Activated CD4-positive, alpha-beta T cell treated with anti-CD3 and anti-CD28 coated beads, Interleukin-2, amount 50 U/mL, for 4 hours (primary cell): ENCODE results near the gene LCN1.
"Not testable (repeated sequence)": the region's sequence is repeated elsewhere in the genome, so short reads cannot be mapped to it uniquely, and the experiment has no call there.

Source experiments
- DNase-seq, 2 experiments: peaks; one replicate each; pipeline ENCODE4 v3.0.0-alpha.2; 2020

Gene LCN1

DNA sequence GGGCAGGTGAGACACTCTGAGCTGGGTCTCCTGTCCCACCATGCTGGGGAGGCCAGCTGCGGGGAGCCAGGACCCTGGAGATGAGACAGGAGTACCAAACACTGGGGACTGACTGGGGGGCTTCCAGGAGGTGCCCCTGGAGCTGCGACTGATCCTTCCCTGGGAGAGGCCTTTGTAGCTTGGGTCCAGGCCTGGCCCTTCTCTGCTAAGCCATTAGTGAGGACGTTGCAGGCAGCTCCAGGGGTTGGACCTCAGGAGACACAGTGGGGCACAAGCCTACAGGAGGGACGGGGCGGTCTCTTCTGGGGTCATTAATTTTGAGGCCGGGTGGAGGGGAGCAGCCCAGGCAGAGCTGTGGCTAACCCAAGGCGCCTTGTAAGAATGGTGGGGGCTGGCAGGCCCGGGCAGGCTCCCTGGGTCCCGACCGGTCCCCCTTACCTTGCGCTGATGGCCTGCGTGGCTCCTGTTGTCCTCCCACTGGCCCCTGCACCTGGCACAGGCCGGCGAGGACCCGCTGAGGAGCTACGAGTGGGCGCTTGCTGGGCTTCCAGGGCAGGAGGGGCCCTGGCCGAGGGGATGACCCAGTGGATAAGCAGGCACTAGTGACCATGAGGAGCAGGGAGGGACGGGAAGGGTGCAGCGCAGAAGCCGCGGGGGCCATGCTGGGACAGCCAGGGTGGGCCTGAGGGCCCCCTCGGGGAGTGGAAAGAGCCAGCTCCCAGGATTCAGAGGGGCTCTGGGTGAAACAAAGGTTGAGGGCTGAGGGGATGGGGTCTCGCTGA, 15.6 kb upstream of the LCN1 start:
- no peak for DNase-seq

- no peak for DNase-seq
These were observed 14.7 kb upstream of the LCN1 start for GRCh38 chr9:135506327-135507103.

DNA sequence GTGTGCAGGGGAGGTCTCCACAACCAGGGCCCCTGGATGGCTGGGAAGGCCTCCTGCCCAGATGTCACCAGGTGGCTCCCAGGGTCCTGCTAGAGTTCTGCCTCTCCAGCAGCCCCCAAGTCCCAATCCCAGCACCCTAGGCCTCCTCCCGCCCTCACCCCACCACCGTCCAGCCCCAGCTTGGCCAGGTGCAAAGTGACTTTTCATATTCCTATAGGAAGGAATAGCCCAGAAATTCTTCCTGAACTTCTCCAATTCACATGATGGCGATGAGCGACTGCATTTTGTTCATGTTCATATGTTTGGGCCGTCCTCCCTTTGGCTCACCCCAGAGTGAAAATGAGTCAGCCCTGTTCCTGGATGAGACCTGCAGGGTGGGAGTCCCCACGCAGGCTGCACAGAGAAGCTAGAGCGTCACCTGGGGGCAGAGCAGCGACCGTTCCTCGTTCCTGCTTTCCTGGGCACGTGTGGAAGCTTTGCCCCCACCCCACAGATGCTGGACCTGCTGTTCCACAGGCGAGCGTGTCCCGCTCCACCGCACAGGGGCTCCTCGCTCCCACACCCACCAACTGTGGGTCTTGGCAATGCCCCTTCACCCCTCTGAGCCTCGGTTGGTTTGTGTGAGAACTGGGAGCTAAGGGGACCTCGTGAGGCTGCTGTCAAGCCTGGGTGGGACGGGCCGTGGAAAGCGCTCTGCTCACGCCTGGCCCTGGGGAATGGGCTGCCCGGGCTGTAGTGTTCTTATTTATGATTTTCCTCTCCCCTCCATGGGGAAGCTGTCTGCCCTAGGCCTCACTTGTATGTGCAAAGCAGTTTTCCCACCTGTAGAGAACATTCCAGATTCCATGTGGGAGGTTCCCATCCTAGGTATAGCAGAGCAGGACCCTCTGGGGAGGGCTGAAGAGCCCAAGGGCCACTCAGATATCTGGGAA, 13.9 kb upstream of the LCN1 start:
- DNase-seq: no peak

DNA sequence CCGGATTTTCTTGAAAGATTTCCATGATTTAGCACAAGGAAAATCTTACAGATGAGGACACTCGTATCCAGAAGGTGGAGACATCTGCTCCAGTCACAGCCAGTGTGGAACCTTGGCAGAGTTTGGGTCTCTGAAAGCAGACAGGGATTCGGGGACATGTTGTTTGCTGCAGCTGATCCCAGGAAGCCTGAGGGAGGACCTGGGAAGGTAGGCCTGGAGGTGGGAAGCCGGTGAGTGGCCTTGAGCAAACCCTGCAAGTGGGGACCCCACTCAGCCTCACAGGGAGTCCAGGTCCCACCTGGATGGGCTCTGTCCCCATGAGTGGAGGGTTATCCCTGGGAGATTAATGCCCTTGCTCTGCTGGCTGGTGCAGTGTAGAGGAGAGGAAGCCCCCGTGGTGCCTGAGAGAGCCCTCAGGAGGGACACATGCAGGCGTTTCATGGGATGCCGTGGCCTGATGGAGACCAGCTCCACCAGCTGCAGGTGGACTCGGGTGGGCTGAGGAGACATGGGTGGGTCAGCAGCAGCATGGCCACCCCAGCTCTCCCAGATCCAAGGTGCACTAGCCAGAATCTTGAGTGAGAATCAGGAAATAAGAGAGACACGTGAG, 12.9 kb upstream of the LCN1 start:
- no peak for DNase-seq

GRCh38 chr9:135509458-135509857, 11.8 kb upstream of the LCN1 start:
- DNase-seq: no peak

GRCh38 chr9:135512241-135512603, 9.0 kb upstream of the LCN1 start:
- no peak for DNase-seq

DNA sequence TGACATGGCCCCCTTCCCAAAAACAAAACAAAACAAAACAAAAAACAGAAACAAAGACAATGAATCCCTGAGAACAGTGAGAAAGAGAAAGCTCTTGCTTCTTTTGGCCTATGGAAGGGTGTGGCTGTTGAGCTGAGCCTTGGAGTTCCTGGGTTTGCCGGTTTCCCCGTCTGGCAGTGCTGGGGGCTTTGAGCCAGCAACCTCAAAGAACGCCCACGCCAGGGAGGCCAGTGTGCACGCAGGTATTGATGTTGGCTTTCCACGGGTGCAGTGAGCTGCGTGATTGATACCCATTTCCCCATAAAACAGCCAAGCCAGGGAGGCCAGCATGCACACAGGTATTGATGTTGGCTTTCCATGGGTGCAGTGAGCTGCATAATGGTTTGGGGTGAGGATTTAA, 8.3 kb upstream of the LCN1 start:
- no peak for DNase-seq

- DNase-seq: no peak
These were observed 7.8 kb upstream of the LCN1 start for GRCh38 chr9:135513351-135513846.

GRCh38 chr9:135513906-135514305, 7.3 kb upstream of the LCN1 start:
- DNase-seq: not testable (repeated sequence)

- DNase-seq: no peak
These were observed 6.7 kb upstream of the LCN1 start for GRCh38 chr9:135514342-135515082.

GRCh38 chr9:135515083-135515951, 5.9 kb upstream of the LCN1 start:
- DNase-seq: no peak

DNA sequence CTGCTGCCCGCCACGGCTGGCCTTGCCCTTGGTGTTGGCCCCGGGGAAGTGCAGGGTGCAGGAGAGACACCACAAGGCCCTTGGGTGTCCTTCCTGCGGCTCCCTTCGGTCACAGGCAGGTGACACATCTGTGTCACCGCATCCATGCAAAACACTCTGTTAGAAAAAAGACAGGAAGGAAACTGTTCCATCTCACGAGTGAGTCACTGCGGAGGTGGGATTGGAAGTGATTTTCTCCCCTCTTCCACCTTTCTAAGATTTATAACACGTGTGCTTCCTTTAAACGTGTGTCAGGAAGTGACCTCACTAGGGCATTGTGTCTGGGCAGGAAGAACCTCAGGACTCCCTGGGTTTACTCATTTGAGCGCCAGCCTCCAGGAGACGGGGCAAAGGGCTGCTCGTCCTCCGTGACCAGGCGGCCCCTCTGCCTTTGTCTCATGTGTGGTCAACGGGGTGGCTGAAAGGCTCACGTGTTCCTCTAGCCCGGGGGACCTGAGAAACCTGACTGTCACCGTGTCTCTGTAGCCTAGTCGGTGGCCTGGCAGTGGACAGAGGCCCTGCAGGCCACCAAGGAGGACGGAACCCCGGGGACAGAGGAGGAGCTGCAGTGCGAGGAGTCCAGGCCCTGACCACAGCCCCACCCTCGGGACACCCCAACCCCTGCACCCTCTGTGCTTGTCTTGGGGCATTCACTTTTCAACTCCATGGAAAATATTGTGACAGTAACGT, 4.9 kb upstream of the LCN1 start:
- no peak for DNase-seq

DNA sequence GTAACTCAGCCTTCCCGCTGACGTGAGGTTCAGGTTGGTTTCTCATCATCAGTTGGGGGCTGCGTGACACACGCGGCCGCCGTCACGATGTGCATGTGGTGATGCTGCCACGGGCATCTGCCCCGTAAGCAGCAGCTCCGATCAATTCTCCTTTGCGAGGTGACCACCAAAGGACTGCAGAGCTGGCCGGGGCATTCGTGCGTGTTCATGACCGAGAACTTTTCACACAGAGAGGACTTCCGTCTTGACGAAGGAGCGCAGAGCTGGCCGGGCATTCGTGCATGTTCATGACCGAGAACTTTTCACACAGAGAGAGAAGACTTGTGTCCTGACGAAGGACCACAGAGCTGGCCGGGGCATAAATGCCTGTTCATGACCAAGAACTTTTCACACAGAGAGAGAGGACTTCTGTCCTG, 3.8 kb upstream of the LCN1 start:
- DNase-seq: no peak

GRCh38 chr9:135519179-135519971, 1.9 kb upstream of the LCN1 start:
- DNase-seq: no peak

DNA sequence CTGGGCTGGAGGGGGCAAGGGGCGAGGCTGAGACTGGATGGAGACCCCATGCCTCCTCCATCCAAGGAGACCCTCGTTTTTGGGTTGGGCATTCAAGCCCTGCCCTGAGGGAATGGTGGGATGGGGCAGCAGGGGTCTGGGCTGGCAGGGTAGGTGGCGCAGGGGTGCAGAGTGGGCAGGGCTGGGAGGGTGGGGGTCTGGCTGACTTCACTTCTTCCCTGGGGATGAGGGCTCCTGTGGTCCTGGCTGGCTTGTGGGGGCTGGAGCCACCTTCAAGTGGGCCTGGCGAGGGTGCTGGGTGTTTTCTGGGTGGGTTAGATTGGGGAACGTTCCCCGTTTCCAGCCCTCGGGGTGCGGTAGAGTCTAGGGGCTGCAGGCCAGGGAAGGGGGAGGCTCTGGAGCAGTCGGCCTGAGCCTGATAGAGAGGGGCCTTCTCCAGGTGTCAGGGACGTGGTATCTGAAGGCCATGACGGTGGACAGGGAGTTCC, 412 bp downstream of the LCN1 start:
- no peak for DNase-seq

DNA sequence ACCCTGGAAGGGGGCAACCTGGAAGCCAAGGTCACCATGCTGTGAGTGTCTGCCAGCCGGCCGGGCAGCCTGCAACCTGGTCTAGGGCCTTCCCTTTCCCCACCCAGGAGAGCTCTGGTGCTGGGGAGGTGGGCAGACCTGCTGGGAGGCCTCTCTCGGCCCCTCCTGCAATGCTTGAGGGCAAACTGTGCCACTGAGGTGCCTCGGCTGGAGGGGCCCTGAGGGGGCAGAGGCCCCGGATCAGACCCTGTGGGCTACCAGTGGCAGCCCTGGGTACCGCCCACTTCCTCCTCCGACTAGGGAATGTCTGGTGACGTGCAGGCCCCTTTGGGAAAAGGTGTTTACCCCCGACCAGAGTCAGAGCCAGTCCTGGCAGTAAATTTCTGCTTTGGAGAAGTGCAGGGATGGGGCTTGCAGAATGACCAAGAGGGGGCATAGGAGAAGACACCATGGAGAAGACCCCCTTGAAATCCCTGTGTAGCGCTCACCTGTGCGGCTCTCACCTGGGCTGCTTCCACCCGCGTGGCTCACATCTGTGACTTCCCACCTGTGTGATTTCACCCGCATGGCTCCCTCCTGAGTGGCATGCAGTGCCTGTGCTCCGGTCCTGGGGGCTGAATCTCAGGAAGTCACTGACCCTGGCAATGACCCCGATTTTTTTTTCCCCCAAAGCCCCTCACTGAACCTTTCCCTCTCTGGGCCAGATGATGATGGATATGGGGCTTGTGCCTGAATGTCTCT, 1.1 kb downstream of the LCN1 start:
- no peak for DNase-seq

GRCh38 chr9:135522931-135523330, 1.7 kb downstream of the LCN1 start:
- DNase-seq: no peak

GRCh38 chr9:135523521-135524129, 2.4 kb downstream of the LCN1 start:
- DNase-seq: no peak
